ENCODE measurements around the gene CA10. TPM values are rescaled to one million over a fixed set of nuclear protein-coding genes. Genes with fewer than 3 reads are reported as not detected.

Gene CA10
- total and polyA plus RNA-seq, 2 donors (not counting 3 experiments of a cell fraction or from before 2014, with no cell fraction given) = not detected

GRCh38 chr17:52148288-52148968 lies 10.1 kb downstream of the CA10 start:
- Histone ChIP-seq H4K20me1 (replicated peaks; ENCODE audit: control insufficient read depth, extremely low read depth, insufficient read depth, low read length) (no peaks in the 10 kb centered on the region), H3K9me1 (replicated peaks; ENCODE audit: control insufficient read depth, extremely low read depth, insufficient read depth, low read length) (no peaks in the 10 kb centered on the region), H3K4me3 (replicated peaks in 1 of 3; ENCODE audit: insufficient read depth in 1 of 3, low read depth in 1 of 3, low read length in 3 of 3) (no peak overlapping the region), H3K36me3 (ENCODE audit: control insufficient read depth in 2 of 2, extremely low read depth in 1 of 2, insufficient read depth in 2 of 2, low read length in 2 of 2) (no peaks in the 10 kb centered on the region), H3K4me2 (ENCODE audit: insufficient read depth, low read length) (no peak overlapping the region), H3K4me1 (ENCODE audit: control insufficient read depth, extremely low read depth, insufficient read depth, low read length) (no peaks in the 10 kb centered on the region), H3K9me3 (replicated peaks; ENCODE audit: control insufficient read depth, insufficient read depth, low read length) (no peaks in the 10 kb centered on the region), H3K27ac (ENCODE audit: insufficient read depth, low read depth, low read length) (no peak overlapping the region), H3K79me2 (ENCODE audit: control insufficient read depth, insufficient read depth, low read length) (no peaks in the 10 kb centered on the region), H2AFZ (ENCODE audit: low read depth, low read length) (no peak overlapping the region), H3K27me3 (ENCODE audit: control insufficient read depth in 2 of 2, insufficient read depth in 2 of 2, low read length in 2 of 2) (no peaks in the 10 kb centered on the region), H3K9ac (replicated peaks; ENCODE audit: extremely low read depth, insufficient read depth, low read length) (no peak overlapping the region)
- ChIA-PET POLR2A (no interaction called here), CTCF (no interaction called here)
- no TSS peak for BruUV-seq (replicated peaks)
- no peak for TF ChIP-seq MAX (IDR thresholded peaks at IDR 0.05; ENCODE audit: insufficient read depth, insufficient read length)
- no peak for TF ChIP-seq MYC (IDR thresholded peaks at IDR 0.05; ENCODE audit: low read depth, low read length)
- TF ChIP-seq EZH2 (IDR thresholded peaks at IDR 0.05; ENCODE audit: borderline replicate concordance, low read depth, low read length, severe bottlenecking) = no peak
- no peak for TF ChIP-seq CTCF (IDR thresholded peaks at IDR 0.05; ENCODE audit: extremely low read depth in 1 of 2, insufficient read depth in 1 of 2, low read depth in 1 of 2, low read length in 2 of 2)
- no peak for TF ChIP-seq FOS (IDR thresholded peaks at IDR 0.05; ENCODE audit: borderline replicate concordance, insufficient read depth, low read length)
- no peak for TF ChIP-seq JUN (IDR thresholded peaks at IDR 0.05; ENCODE audit: borderline replicate concordance, insufficient read depth, insufficient read length, low read depth)
- TF ChIP-seq POLR2A (IDR thresholded peaks at IDR 0.05; ENCODE audit: low read depth, low read length) = no peak
- TF ChIP-seq POLR2AphosphoS5 (IDR thresholded peaks at IDR 0.05; ENCODE audit: insufficient read depth, low read depth, low read length) = no peak
- no peak for TF ChIP-seq GATA2 (IDR thresholded peaks at IDR 0.05; ENCODE audit: insufficient read depth, insufficient read length, low read depth, low read length)
- dilution Hi-C loops (cut with MboI; ENCODE audit: extremely low pct_ligation_motif_present, low sequenced_read_pairs) (no loop called here), intact Hi-C loops (cut with micrococcal nuclease) (no loop called here)
- no peak for FAIRE-seq
- DNase-seq (ENCODE audit: low read depth, low spot score) = no peak
